Activated gamma-delta T cell (primary cell): ENCODE results near the gene NFATC2IP.
A peak's percentile ranks its signal among the peaks of the same experiment; 100 is the strongest.
"Not testable (repeated sequence)": the region's sequence is repeated elsewhere in the genome, so short reads cannot be mapped to it uniquely, and the experiment has no call there.

Source experiments
- DNase-seq: peaks from one replicate; lab custom pipeline; 2025; lab: John Stamatoyannopoulos, UW

Gene NFATC2IP

GRCh38 chr16:28974007-28974436 is 23.3 kb downstream of the NFATC2IP start:
- no peak for DNase-seq

- DNase-seq: peak; percentile 81
Measured at GRCh38 chr16:28974437-28975157, 23.9 kb downstream of the NFATC2IP start, which contains the start of gene SPNS1. SPNS1 (plus strand) TSS chr16:28974778; CDS start chr16:28975152, 374 bp downstream.

GRCh38 chr16:28975158-28975599 is 24.4 kb downstream of the NFATC2IP start:
- no peak for DNase-seq

- no peak for DNase-seq
Measured at GRCh38 chr16:28977703-28978662, 27.2 kb downstream of the NFATC2IP start.

- not testable (repeated sequence) for DNase-seq
Measured at GRCh38 chr16:28980330-28980729, 29.6 kb downstream of the NFATC2IP start.

- DNase-seq: no peak
Measured at GRCh38 chr16:28980929-28981328, 30.2 kb downstream of the NFATC2IP start.

GRCh38 chr16:28981517-28981916 is 30.8 kb downstream of the NFATC2IP start:
- DNase-seq: no peak

GRCh38 chr16:28982418-28982817 is 31.7 kb downstream of the NFATC2IP start:
- DNase-seq: no peak

- no peak for DNase-seq
Measured at GRCh38 chr16:28982949-28983348, 32.2 kb downstream of the NFATC2IP start.

- no peak for DNase-seq
Measured at GRCh38 chr16:28983644-28984043, 32.9 kb downstream of the NFATC2IP start.

- no peak for DNase-seq
Measured at GRCh38 chr16:28984091-28984490, 33.4 kb downstream of the NFATC2IP start.

- DNase-seq: peak; percentile 74
Measured at GRCh38 chr16:28984619-28985135, 33.9 kb downstream of the NFATC2IP start, which contains the start of gene LAT. LAT (plus strand) TSS chr16:28985052; CDS start chr16:28985418, 366 bp downstream.

GRCh38 chr16:28985211-28986041 is 34.7 kb downstream of the NFATC2IP start:
- DNase-seq: no peak

- DNase-seq: no peak
Measured at GRCh38 chr16:28986046-28986445, 35.3 kb downstream of the NFATC2IP start.

GRCh38 chr16:28986492-28986891 is 35.8 kb downstream of the NFATC2IP start:
- DNase-seq: no peak

GRCh38 chr16:28987170-28987853 is 36.6 kb downstream of the NFATC2IP start:
- no peak for DNase-seq

GRCh38 chr16:28989363-28989762 is 38.6 kb downstream of the NFATC2IP start:
- no peak for DNase-seq

GRCh38 chr16:28990375-28991040 is 39.8 kb downstream of the NFATC2IP start:
- no peak for DNase-seq

- no peak for DNase-seq
Measured at GRCh38 chr16:28991687-28992086, 41.0 kb downstream of the NFATC2IP start.

- DNase-seq: no peak
Measured at GRCh38 chr16:28992496-28992895, 41.8 kb downstream of the NFATC2IP start.
